Neural crest cell (in vitro differentiated cells): ENCODE measurements around the gene INIP. TPM values are rescaled to one million over a fixed set of nuclear protein-coding genes. Genes with fewer than 3 reads are reported as not detected.
A peak's percentile ranks its signal among the peaks of the same experiment; 100 is the strongest.

Experiments used
- DNase-seq: peaks from one replicate; pipeline ENCODE4 v3.0.0; 2021; ENCODE audit warnings: low read depth, mixed read lengths, low spot score
- H3K27ac Mint-ChIP-seq: one replicate; pipeline ENCODE4 v1.8.0; 2021; ENCODE audit warnings: mild to moderate bottlenecking, mixed read lengths; ENCODE audit not compliant: unreplicated experiment
- H3K27me3 Mint-ChIP-seq: 2 replicates; pipeline ENCODE4 v1.8.0; 2021; ENCODE audit warnings: low read depth, mild to moderate bottlenecking, mixed read lengths
- H3K36me3 Mint-ChIP-seq: 2 replicates; pipeline ENCODE4 v1.8.0; 2021; ENCODE audit warnings: low read depth, mild to moderate bottlenecking, mixed read lengths
- H3K4me1 Mint-ChIP-seq: 2 replicates; pipeline ENCODE4 v1.8.0; 2021; ENCODE audit warnings: mixed read lengths
- H3K4me3 Mint-ChIP-seq: one replicate; pipeline ENCODE4 v1.8.0; 2021; ENCODE audit warnings: mild to moderate bottlenecking, mixed read lengths
- H3K9me3 Mint-ChIP-seq: 2 replicates; pipeline ENCODE4 v1.8.0; 2021; ENCODE audit warnings: mixed read lengths
- CTCF ChIP-seq: fragments of 200-600 bp; sonication (generic); conservative IDR thresholded peaks from 2 replicates; pipeline ENCODE4 v1.5.0; 2021; ENCODE audit warnings: antibody characterized with exemption, mild to moderate bottlenecking
- long read RNA-seq: library from polyadenylated mRNA; unstranded; transcript quantifications from one replicate; pipeline ENCODE4 v2.0.0, GENCODE V29; 2020
- total RNA-seq: library from RNA; stranded (reverse); gene quantifications from 2 replicates; pipeline ENCODE4 v1.2.1, GENCODE V29; 2021

Gene INIP
- total RNA-seq, result 37.7 and 43.6 TPM in 2 replicates
- long read RNA-seq, full-length matches to known transcripts, result 41 of 58 reads
- long read RNA-seq, partial matches to known transcripts, result 0 of 58 reads
- long read RNA-seq, other reads (novel, unspliced or antisense), result 17 of 58 reads

- Mint-ChIP-seq H3K27ac (peak within 1 kb of the TSS; percentile 99), H3K27me3 (no peaks in the 10 kb centered on the region), H3K4me1 (peaks cover 15% of the 10 kb centered on the region), H3K9me3 (no peaks in the 10 kb centered on the region), H3K4me3 (peak within 1 kb of the TSS; percentile 97), H3K36me3 (peaks cover 7% of the 10 kb centered on the region)
- TF ChIP-seq CTCF, result no peak
- DNase-seq, result peak; percentile 85
These were observed at the start of gene INIP for GRCh38 chr9:112717661-112718331. TSS of gene INIP (minus strand) at chr9:112718117. CDS start at chr9:112716485, 1,632 bp downstream.

GRCh38 chr9:112765281-112765680 lies 47.4 kb upstream of the INIP start:
- DNase-seq, result no peak
- Mint-ChIP-seq H3K4me3 (no peak overlapping the region), H3K9me3 (peaks cover 6% of the 10 kb centered on the region), H3K36me3 (peaks cover 19% of the 10 kb centered on the region), H3K27ac (no peak overlapping the region), H3K27me3 (no peaks in the 10 kb centered on the region), H3K4me1 (peaks cover 18% of the 10 kb centered on the region)
- TF ChIP-seq CTCF, result no peak

GRCh38 chr9:112764837-112765236 lies 46.9 kb upstream of the INIP start:
- no peak for DNase-seq
- Mint-ChIP-seq H3K27me3 (no peaks in the 10 kb centered on the region), H3K9me3 (peaks cover 6% of the 10 kb centered on the region), H3K36me3 (peaks cover 18% of the 10 kb centered on the region), H3K4me1 (peaks cover 22% of the 10 kb centered on the region), H3K27ac (no peak overlapping the region), H3K4me3 (no peak overlapping the region)
- TF ChIP-seq CTCF, result no peak

- no peaks in the 10 kb centered on the region for H3K27me3 Mint-ChIP-seq
- H3K4me3 Mint-ChIP-seq, result no peak overlapping the region
- H3K36me3 Mint-ChIP-seq, result peaks cover 14% of the 10 kb centered on the region
- peaks cover 6% of the 10 kb centered on the region for H3K9me3 Mint-ChIP-seq
- no peak for DNase-seq
- H3K27ac Mint-ChIP-seq, result no peak overlapping the region
- H3K4me1 Mint-ChIP-seq, result peaks cover 23% of the 10 kb centered on the region
- no peak for TF ChIP-seq CTCF
These were observed 46.4 kb upstream of the INIP start for GRCh38 chr9:112764344-112764743.

- Mint-ChIP-seq H3K27ac (peak overlapping the region; percentile 31), H3K9me3 (peaks cover 6% of the 10 kb centered on the region), H3K36me3 (peaks cover 8% of the 10 kb centered on the region), H3K4me3 (no peak overlapping the region), H3K4me1 (peaks cover 27% of the 10 kb centered on the region), H3K27me3 (no peaks in the 10 kb centered on the region)
- DNase-seq, result no peak
- no peak for TF ChIP-seq CTCF
These were observed 45.0 kb upstream of the INIP start for GRCh38 chr9:112762726-112763518.
